Panc1 (cell line): ENCODE data around the gene PTPRK. TPM values are rescaled to one million over a fixed set of nuclear protein-coding genes. Genes with fewer than 3 reads are reported as not detected.

Experiments used
- ATAC-seq: fragments of 200-7000 bp; cut with Tn5 transposase; 2 replicates; pipeline ENCODE4 v1.9.1; 2020; ENCODE audit warnings: mild to moderate bottlenecking, moderate library complexity
- BruUV-seq: library from RNA; stranded (reverse); fragments of 400-500 nt; replicated peaks from 2 replicates; lab custom pipeline; 2021; lab: Mats Ljungman, UMichigan
- CTCF ChIA-PET: fragments of 300-600 bp; sonication (Branson Sonifier 250); formaldehyde crosslinking; loops from one replicate; lab custom pipeline; 2022; ENCODE audit warnings: antibody characterized with exemption; lab: Charles Lee
- POLR2A ChIA-PET: fragments of 300-600 bp; sonication (Branson Sonifier 250); formaldehyde crosslinking; loops from one replicate; lab custom pipeline; 2022; ENCODE audit warnings: antibody characterized with exemption; lab: Charles Lee
- DNase-seq: peaks from one replicate; pipeline ENCODE4 v3.0.0-alpha.2; 2010; ENCODE audit warnings: low read depth, low spot score
- H3K27ac ChIP-seq: 2 replicates; pipeline ENCODE4 v1.5.1; 2011; ENCODE audit warnings: mild to moderate bottlenecking, low read length, inconsistent platforms
- H3K27me3 ChIP-seq: fragments of 200-500 bp; sonication (Bioruptor generic); 2 replicates; pipeline ENCODE4 v1.6.0; 2014; ENCODE audit warnings: low read length, inconsistent platforms; ENCODE audit not compliant: control insufficient read depth, insufficient read depth
- H3K36me3 ChIP-seq: fragments of 200-500 bp; sonication (Bioruptor generic); 2 replicates; pipeline ENCODE4 v1.5.1; 2014; ENCODE audit warnings: inconsistent platforms, mild to moderate bottlenecking, low read length, moderate library complexity; ENCODE audit not compliant: control insufficient read depth, insufficient read depth
- H3K4me1 ChIP-seq: 2 replicates; pipeline ENCODE4 v1.5.1; 2011; ENCODE audit warnings: inconsistent platforms, mild to moderate bottlenecking, low read length, moderate library complexity; ENCODE audit not compliant: control insufficient read depth, insufficient read depth
- H3K4me3 ChIP-seq, 2 experiments: 2 replicates each; pipeline ENCODE4 v1.5.1; 2011 to 2012; ENCODE audit warnings: low read depth in 2 of 2, low read length in 2 of 2, mild to moderate bottlenecking in 2 of 2, inconsistent platforms in 1 of 2, moderate library complexity in 1 of 2
- H3K9me3 ChIP-seq: fragments of 200-500 bp; sonication (Bioruptor generic); 2 replicates; pipeline ENCODE4 v1.5.1; 2014; ENCODE audit warnings: low read depth, mild to moderate bottlenecking, inconsistent platforms, low read length, moderate library complexity; ENCODE audit not compliant: control insufficient read depth, insufficient read depth
- CTCF ChIP-seq: fragments of 450-650 bp; IDR thresholded peaks from 2 replicates; pipeline ENCODE4 v1.5.1; 2017; ENCODE audit warnings: mild to moderate bottlenecking
- POLR2AphosphoS5 ChIP-seq: IDR thresholded peaks from 2 replicates; pipeline ENCODE4 v1.6.1; 2012; ENCODE audit warnings: mild to moderate bottlenecking, low read depth, low read length, moderate library complexity
- REST ChIP-seq, 2 experiments: IDR thresholded peaks; 2 replicates each; pipeline ENCODE4 v1.6.1; 2011 to 2012; ENCODE audit warnings: low read depth in 2 of 2, control low read depth in 1 of 2, low read length in 1 of 2, mild to moderate bottlenecking in 1 of 2, moderate library complexity in 1 of 2; ENCODE audit not compliant: insufficient read depth in 1 of 2
- SIN3A ChIP-seq: IDR thresholded peaks from 2 replicates; pipeline ENCODE4 v1.6.1; 2012; ENCODE audit warnings: low read depth, mild to moderate bottlenecking, low read length, moderate library complexity, borderline replicate concordance; ENCODE audit not compliant: insufficient read depth
- TCF7L2 ChIP-seq: IDR thresholded peaks from 2 replicates; pipeline ENCODE4 v1.6.1; 2011; ENCODE audit warnings: mild to moderate bottlenecking, low read depth, low read length, inconsistent platforms
- in situ Hi-C: cut with HindIII; loops from 2 replicates; pipeline ENCODE4 v1.10.0; 2016; ENCODE audit warnings: low sequenced_read_pairs, low pct_unique_long_range_greater_than_20kb
- intact Hi-C: fragments of 100-400 bp; cut with micrococcal nuclease; formaldehyde crosslinking; loops from one replicate; pipeline ENCODE4 v1.10.0; 2022; ENCODE audit not compliant: unreplicated experiment
- total RNA-seq: library from RNA; stranded (reverse); gene quantifications from one replicate; pipeline ENCODE4 v1.2.1, GENCODE V29; 2021; ENCODE audit not compliant: unreplicated experiment

Gene PTPRK
- total RNA-seq, 1 experiment from 2014 or later = 61.8 TPM

- ChIA-PET POLR2A (no interaction called here), CTCF (no interaction called here)
- BruUV-seq = no TSS peak
- in situ Hi-C loops (no loop called here), intact Hi-C loops (no loop called here)
- H3K9me3 ChIP-seq = no peaks in the 10 kb centered on the region
- H3K36me3 ChIP-seq = no peaks in the 10 kb centered on the region
- ATAC-seq (no peak), DNase-seq (no peak)
- no peak for TF ChIP-seq POLR2AphosphoS5
- TF ChIP-seq REST (IDR thresholded peaks at IDR 0.05; ENCODE audit: insufficient read depth in 1 of 2, low read depth in 2 of 2, low read length in 1 of 2) = no peak
- no peak for TF ChIP-seq TCF7L2
- TF ChIP-seq SIN3A = no peak
- no peak for TF ChIP-seq CTCF
- no peak overlapping the region for H3K27ac ChIP-seq
- H3K4me1 ChIP-seq = peaks cover 3% of the 10 kb centered on the region; the same call in 1 of the 2 replicates
- no peaks in the 10 kb centered on the region for H3K27me3 ChIP-seq
- H3K4me3 ChIP-seq = no peak overlapping the region
These were observed 169.2 kb downstream of the PTPRK start for GRCh38 chr6:128351255-128351514.

GRCh38 chr6:128350416-128351254 is 169.8 kb downstream of the PTPRK start:
- H3K27ac ChIP-seq = no peak overlapping the region
- intact Hi-C loops = no loop called here
- ATAC-seq (no peak), DNase-seq (no peak)
- TF ChIP-seq CTCF (no peak), POLR2AphosphoS5 (no peak), TCF7L2 (no peak), SIN3A (no peak), REST (IDR thresholded peaks at IDR 0.05; ENCODE audit: insufficient read depth in 1 of 2, low read depth in 2 of 2, low read length in 1 of 2) (no peak)
- no peaks in the 10 kb centered on the region for H3K36me3 ChIP-seq
- H3K4me3 ChIP-seq = no peak overlapping the region
- peaks cover 3% of the 10 kb centered on the region; the same call in 1 of the 2 replicates for H3K4me1 ChIP-seq
- in situ Hi-C loops = no loop called here
- no TSS peak for BruUV-seq
- ChIA-PET POLR2A (no interaction called here), CTCF (no interaction called here)
- H3K9me3 ChIP-seq = no peaks in the 10 kb centered on the region
- no peaks in the 10 kb centered on the region for H3K27me3 ChIP-seq
